T-helper 2 cell treated with Interferon-gamma antibody and Interleukin-4, amounts not matched to agents 100 ng/mL and 5 ng/mL, for 36 hours (primary cell): Measurements from ENCODE around the gene SLIT1. TPM values are rescaled to one million over a fixed set of nuclear protein-coding genes. Genes with fewer than 3 reads are reported as not detected.

Experiments
- intact Hi-C: fragments of 100-400 bp; cut with micrococcal nuclease; formaldehyde crosslinking; loops from one replicate; pipeline ENCODE4 v1.15.1; 2023
- total RNA-seq: library from RNA; stranded (reverse); gene quantifications from 2 replicates; pipeline ENCODE4 v1.2.3, GENCODE V29; 2022

The SLIT1 gene
- total RNA-seq, 1 donor from 2014 or later, result 0.59 TPM

GRCh38 chr10:97006364-97006763, 179.4 kb downstream of the SLIT1 start:
- intact Hi-C loops, result no loop called here

- intact Hi-C loops, result no loop called here
Observed at GRCh38 chr10:97005349-97005748, 180.4 kb downstream of the SLIT1 start.

GRCh38 chr10:97004591-97004990, 181.2 kb downstream of the SLIT1 start:
- intact Hi-C loops, result no loop called here

- intact Hi-C loops, result no loop called here
Observed at GRCh38 chr10:97003804-97004201, 182.0 kb downstream of the SLIT1 start.

GRCh38 chr10:97003151-97003803, 182.5 kb downstream of the SLIT1 start:
- intact Hi-C loops, result no loop called here

GRCh38 chr10:97002670-97003069, 183.1 kb downstream of the SLIT1 start:
- intact Hi-C loops, result no loop called here

GRCh38 chr10:97001183-97001991, 184.4 kb downstream of the SLIT1 start:
- intact Hi-C loops, result no loop called here

GRCh38 chr10:97000487-97001182, 185.1 kb downstream of the SLIT1 start:
- intact Hi-C loops, result no loop called here

- intact Hi-C loops, result no loop called here
Observed at GRCh38 chr10:96999987-97000386, 185.8 kb downstream of the SLIT1 start.

- intact Hi-C loops, result no loop called here
Observed at GRCh38 chr10:96999337-96999736, 186.4 kb downstream of the SLIT1 start.

GRCh38 chr10:96998329-96998888, 187.3 kb downstream of the SLIT1 start:
- intact Hi-C loops, result no loop called here

GRCh38 chr10:96996275-96996965, 189.3 kb downstream of the SLIT1 start:
- intact Hi-C loops, result no loop called here

GRCh38 chr10:96995851-96996250, 189.9 kb downstream of the SLIT1 start:
- intact Hi-C loops, result no loop called here

GRCh38 chr10:96992721-96993120, 193.0 kb downstream of the SLIT1 start:
- intact Hi-C loops, result no loop called here

GRCh38 chr10:96991313-96991841, 194.4 kb downstream of the SLIT1 start:
- intact Hi-C loops, result no loop called here

- intact Hi-C loops, result no loop called here
Observed at GRCh38 chr10:96988426-96988825, 197.3 kb downstream of the SLIT1 start.

GRCh38 chr10:96987842-96988175, 197.9 kb downstream of the SLIT1 start:
- intact Hi-C loops, result no loop called here

- intact Hi-C loops, result no loop called here
Observed at GRCh38 chr10:96987141-96987841, 198.5 kb downstream of the SLIT1 start.

GRCh38 chr10:96986200-96986856, 199.4 kb downstream of the SLIT1 start:
- intact Hi-C loops, result no loop called here

- intact Hi-C loops, result no loop called here
Observed at GRCh38 chr10:96984541-96985131, 201.1 kb downstream of the SLIT1 start.
